Right lobe of liver (tissue), 4 donors: ENCODE results near the gene PIK3CD.

Source experiments
- CTCF ChIP-seq, 4 donors: fragments of 200-600 bp in 3 of 4; fragments of 450-650 bp in 1 of 4; IDR thresholded peaks; one replicate each; pipeline versions ENCODE4 v1.5.1 to v1.8.0; 2016 to 2022; ENCODE audit warnings: antibody characterized with exemption in 4 of 4, mild to moderate bottlenecking in 2 of 4
- POLR2A ChIP-seq: fragments of 450-650 bp; IDR thresholded peaks from one replicate; pipeline ENCODE4 v1.6.1; 2017; ENCODE audit warnings: antibody characterized with exemption, mild to moderate bottlenecking
- donor health status: DM: no; HTN: no; CAD: no.
- donor health status: DM: no; HTN: no; CAD: no.
- donor health status: DM: no; HTN: yes; CAD: no.

GRCh38 chr1:9626201-9626608 lies 25.3 kb upstream of the PIK3CD start:
- TF ChIP-seq CTCF (IDR thresholded peaks at IDR 0.05) (no peak), POLR2A (no peak)
